HG03139 (cell line): ENCODE data around the gene RRAGD.

ENCODE experiments used
- ATAC-seq: cut with Tn5 transposase; IDR thresholded peaks from one replicate; pipeline ENCODE4 v1.9.1; 2021; ENCODE audit not compliant: unreplicated experiment

Gene RRAGD

DNA sequence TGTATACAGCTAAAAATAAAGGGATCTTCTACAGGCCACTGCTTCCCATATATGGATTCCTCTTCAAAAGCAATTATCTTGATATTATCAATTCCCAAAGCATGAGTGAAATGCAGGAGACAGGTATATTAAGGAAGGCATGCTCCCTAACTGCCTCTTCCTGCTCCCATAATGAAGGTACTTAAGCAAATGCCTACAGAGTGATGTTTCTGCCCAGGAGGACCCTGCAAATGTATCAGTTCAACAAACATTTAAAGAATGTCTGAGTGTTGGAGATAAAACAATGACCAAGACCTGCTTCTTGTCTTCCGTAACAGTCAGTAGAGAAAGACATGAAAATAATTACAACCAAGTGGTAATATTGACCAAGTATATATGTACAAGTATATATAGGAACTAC is 63.7 kb downstream of the RRAGD start:
- ATAC-seq: no peak

GRCh38 chr6:89347825-89348224 is 64.2 kb downstream of the RRAGD start:
- ATAC-seq: no peak

DNA sequence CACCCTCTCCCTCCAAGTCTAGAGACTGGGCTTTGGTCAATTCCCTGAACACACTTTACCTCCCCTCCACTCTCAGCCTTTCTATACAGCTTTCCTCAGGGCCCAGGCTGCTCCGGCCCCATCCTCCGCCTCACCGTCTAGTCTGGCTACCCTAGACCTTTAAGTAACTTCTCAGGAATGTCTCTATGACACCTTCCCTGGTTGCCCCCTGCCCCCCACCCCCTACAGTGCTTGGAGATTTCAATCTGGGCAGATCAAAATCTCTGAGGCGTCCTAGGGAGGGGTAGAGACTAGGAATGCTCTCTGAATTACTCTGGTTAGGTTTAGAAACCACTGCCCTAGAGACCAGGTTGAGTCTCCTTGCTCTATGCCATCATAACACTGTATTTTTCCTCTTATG is 65.6 kb downstream of the RRAGD start:
- ATAC-seq: no peak

DNA sequence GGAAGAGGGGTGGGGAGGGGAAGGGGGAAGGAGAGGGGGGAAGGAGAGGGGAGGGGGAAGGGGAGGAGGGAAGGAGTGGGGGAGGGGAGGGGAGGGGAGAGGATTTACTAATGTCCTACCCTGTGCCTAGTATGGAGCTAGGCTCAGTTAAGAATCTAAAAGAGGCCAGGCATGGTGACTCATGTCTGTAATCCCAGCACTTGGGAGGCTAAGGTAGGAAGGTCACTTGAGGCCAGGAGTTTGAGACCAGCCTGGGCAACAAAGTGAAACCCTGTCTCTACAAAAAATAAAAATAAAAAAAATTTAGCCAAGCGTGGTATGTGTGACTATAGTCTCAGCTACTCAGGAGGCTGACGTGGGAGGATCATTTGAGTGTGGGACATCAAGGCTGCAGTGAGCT is 72.5 kb downstream of the RRAGD start:
- no peak for ATAC-seq

DNA sequence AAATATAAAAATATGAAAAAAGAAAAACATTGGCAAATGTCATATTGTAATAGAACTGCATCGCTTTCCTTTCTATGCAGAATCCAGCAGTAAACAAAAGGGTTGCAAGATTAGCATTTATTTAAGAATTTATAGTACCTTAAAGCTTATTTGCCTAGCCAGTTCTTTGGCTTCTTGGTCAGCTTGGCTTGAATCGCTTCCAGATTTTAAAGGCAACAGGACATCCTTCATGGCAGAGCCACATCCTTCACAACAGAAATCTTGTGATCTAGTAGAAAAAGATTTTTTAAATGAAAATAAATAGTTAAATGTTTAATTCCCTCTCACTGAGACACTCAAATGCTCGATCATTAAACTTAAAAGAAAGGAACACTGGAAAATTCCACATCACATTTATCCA is 76.9 kb downstream of the RRAGD start:
- no peak for ATAC-seq

GRCh38 chr6:89330910-89331309 is 81.2 kb downstream of the RRAGD start:
- no peak for ATAC-seq

GRCh38 chr6:89328976-89329375 is 83.1 kb downstream of the RRAGD start:
- ATAC-seq: no peak

DNA sequence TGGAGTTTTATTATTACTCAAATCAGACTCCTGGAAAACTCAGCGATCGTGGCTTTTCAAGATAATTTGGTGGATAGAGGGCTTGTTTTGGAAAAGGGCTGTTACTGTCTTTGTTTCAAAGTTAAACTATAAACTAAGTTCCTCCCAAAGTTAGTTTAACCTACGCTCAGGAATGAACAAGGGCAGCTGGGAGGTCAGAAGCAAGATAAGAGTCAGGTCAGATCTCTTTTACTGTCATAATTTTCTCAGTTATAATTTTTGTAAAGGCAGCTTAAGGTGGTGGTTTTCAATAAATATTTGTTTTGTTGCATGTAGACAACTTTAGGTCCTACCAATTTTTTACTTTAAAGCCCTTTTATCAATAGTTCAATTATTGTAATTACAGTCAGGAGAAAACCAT is 87.8 kb downstream of the RRAGD start:
- no peak for ATAC-seq

GRCh38 chr6:89323511-89323971 is 88.5 kb downstream of the RRAGD start:
- ATAC-seq: no peak

- no peak for ATAC-seq
These were observed 90.7 kb downstream of the RRAGD start for GRCh38 chr6:89321131-89321970.

GRCh38 chr6:89320012-89320559 is 92.0 kb downstream of the RRAGD start:
- no peak for ATAC-seq

- ATAC-seq: no peak
These were observed 95.0 kb downstream of the RRAGD start for GRCh38 chr6:89317067-89317466.

- no peak for ATAC-seq
These were observed 96.7 kb downstream of the RRAGD start, which contains the start of gene GABRR2 for GRCh38 chr6:89315249-89315885. Gene GABRR2 (minus strand): TSS chr6:89315299. CDS start chr6:89315165, 134 bp downstream.

DNA sequence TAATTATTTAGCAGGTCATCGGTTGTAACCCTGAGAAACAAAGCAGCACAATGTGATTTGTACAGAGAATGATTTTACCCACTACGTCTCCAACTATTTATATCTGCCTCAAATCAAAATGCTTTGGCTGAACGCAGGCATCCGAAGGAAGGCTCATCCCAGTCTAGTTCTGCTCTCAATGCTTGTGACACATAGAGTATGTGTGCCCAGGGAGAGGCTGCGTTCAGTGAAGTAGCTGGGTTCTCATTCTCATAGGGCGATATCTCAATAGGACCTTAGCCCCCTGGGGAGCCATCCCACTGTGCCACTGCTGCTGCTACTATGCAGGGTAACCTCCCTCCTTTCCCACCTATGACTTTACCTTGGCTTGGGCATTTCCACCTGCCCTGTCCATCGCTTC is 97.4 kb downstream of the RRAGD start:
- no peak for ATAC-seq
